K562 (cell line): ENCODE measurements around the gene TCAF1. TPM values are rescaled to one million over a fixed set of nuclear protein-coding genes. Genes with fewer than 3 reads are reported as not detected.

Source experiments
- ATAC-seq: fragments of 200-7000 bp; cut with Tn5 transposase; 3 replicates; pipeline ENCODE4 v1.9.1; 2020; ENCODE audit warnings: moderate library complexity
- BruUV-seq: library from RNA; stranded (reverse); fragments of 400-500 nt; replicated peaks from 2 replicates; lab custom pipeline; 2021; lab: Mats Ljungman, UMichigan
- CTCF ChIA-PET: fragments of 300-600 bp; formaldehyde crosslinking; extraction: SDS; loops from one replicate; lab custom pipeline; 2021; ENCODE audit warnings: low intra/inter-chr PET ratio; lab: Yijun Ruan, JAX
- POLR2A ChIA-PET: fragments of 300-600, 350-650 bp; sonication (Branson Sonifier 250); formaldehyde crosslinking; extraction: SDS; loops from one replicate; lab custom pipeline; 2021; ENCODE audit warnings: antibody characterized with exemption, inconsistent platforms; lab: Yijun Ruan, JAX
- DNase-seq, 4 experiments: peaks; one replicate each; pipeline versions ENCODE4 v3.0.0 to v3.0.0-alpha.2; 2011 to 2018; ENCODE audit warnings: low spot score in 3 of 4, mixed read lengths in 3 of 4; ENCODE audit errors: extremely low read depth in 1 of 4
- FAIRE-seq: peaks from 2 replicates; lab custom pipeline; 2011; peaks lifted over from hg19 to GRCh38; lab: Jason Lieb, UNC
- H2AFZ ChIP-seq: 2 replicates; pipeline ENCODE4 v1.6.0; 2011; ENCODE audit warnings: low read depth, low read length, control low read depth, inconsistent platforms
- H3K27ac ChIP-seq: fragments of 200-600 bp; 3 replicates; pipeline ENCODE4 v1.8.0; 2011; ENCODE audit warnings: low read depth, mild to moderate bottlenecking, control low read depth, inconsistent platforms, low read length, moderate library complexity, mixed read lengths; ENCODE audit errors: extremely low read depth
- H3K27me3 ChIP-seq, 2 experiments: fragments of 300-600 bp in 1 of 2; 2 replicates in 1 of 2; 3 replicates in 1 of 2; pipeline versions ENCODE4 v1.6.0 to v1.8.0; 2011; ENCODE audit warnings: inconsistent platforms in 2 of 2, low read length in 2 of 2, mild to moderate bottlenecking in 1 of 2, mixed read lengths in 1 of 2, moderate library complexity in 1 of 2; ENCODE audit not compliant: control insufficient read depth in 2 of 2, insufficient read depth in 2 of 2
- H3K36me3 ChIP-seq: fragments of 300-600 bp; 3 replicates; pipeline ENCODE4 v1.8.0; 2011; ENCODE audit warnings: mild to moderate bottlenecking, low read length, inconsistent platforms; ENCODE audit not compliant: control insufficient read depth, insufficient read depth
- H3K4me1 ChIP-seq, 2 experiments: fragments of 200-600 bp in 1 of 2; replicated peaks in 1 of 2; 2 replicates in 1 of 2; 3 replicates in 1 of 2; pipeline versions ENCODE4 v1.5.1 to v1.8.0; 2011; ENCODE audit warnings: inconsistent platforms in 2 of 2, low read length in 2 of 2, mild to moderate bottlenecking in 1 of 2, mixed read lengths in 1 of 2, moderate library complexity in 1 of 2; ENCODE audit not compliant: control insufficient read depth in 2 of 2, insufficient read depth in 2 of 2
- H3K4me2 ChIP-seq: 2 replicates; pipeline ENCODE4 v1.6.1; 2011; ENCODE audit warnings: low read length, control low read depth, inconsistent platforms, mixed read lengths; ENCODE audit not compliant: insufficient read depth
- H3K4me3 ChIP-seq: fragments of 200-600 bp; sonication (generic), shearing (Covaris generic); 2 replicates; pipeline ENCODE4 v1.5.1; 2016; ENCODE audit warnings: control low read depth, inconsistent platforms
- H3K79me2 ChIP-seq: fragments of 200-600 bp; 3 replicates; pipeline ENCODE4 v1.8.0; 2011; ENCODE audit warnings: low read length, inconsistent platforms; ENCODE audit not compliant: control insufficient read depth, insufficient read depth
- H3K9ac ChIP-seq, 2 experiments: 2 replicates each; pipeline versions ENCODE4 v1.6.0 to v1.6.1; 2011; ENCODE audit warnings: low read depth in 2 of 2, low read length in 2 of 2, control low read depth in 1 of 2, inconsistent platforms in 1 of 2, mild to moderate bottlenecking in 1 of 2, mixed read lengths in 1 of 2; ENCODE audit not compliant: insufficient read depth in 1 of 2
- H3K9me1 ChIP-seq: one replicate; pipeline ENCODE4 v1.6.0; 2011; ENCODE audit warnings: inconsistent platforms, mild to moderate bottlenecking, low read length, moderate library complexity; ENCODE audit not compliant: control insufficient read depth, insufficient read depth
- H3K9me3 ChIP-seq: replicated peaks from 2 replicates; pipeline ENCODE4 v1.5.1; 2011; ENCODE audit warnings: low read depth, low read length, inconsistent platforms; ENCODE audit not compliant: control insufficient read depth, insufficient read depth
- H4K20me1 ChIP-seq: replicated peaks from 2 replicates; pipeline ENCODE4 v1.6.1; 2011; ENCODE audit warnings: low read length, inconsistent platforms, mixed read lengths; ENCODE audit not compliant: control insufficient read depth, insufficient read depth
- MBD2 ChIP-seq: sonication (generic); IDR thresholded peaks from 2 replicates; pipeline ENCODE4 v1.6.1; 2016; ENCODE audit warnings: low read depth, borderline replicate concordance
- PHB2 ChIP-seq: fragments of 450-650 bp; IDR thresholded peaks from 2 replicates; pipeline ENCODE4 v1.6.1; 2017; ENCODE audit warnings: low read depth
- WGBS: fragments of 100-300 bp; shearing (Covaris generic); methylation state at CpG from one replicate; pipeline ENCODE4 v1.1.6; 2016; ENCODE audit warnings: low coverage, mixed read lengths; ENCODE audit not compliant: insufficient coverage; ENCODE audit errors: missing lambda C conversion rate; 5-methylcytosine and 5-hydroxymethylcytosine counted together
- in situ Hi-C: fragments of 300-500 bp; cut with MboI; formaldehyde crosslinking; loops from 4 replicates; pipeline ENCODE4 v1.15.0; 2018; ENCODE audit warnings: inconsistent platforms, mixed read lengths
- intact Hi-C: fragments of 100-400 bp; cut with micrococcal nuclease; formaldehyde crosslinking; loops from 2 replicates; pipeline ENCODE4 v1.14.2; 2022
- polyA plus RNA-seq, 8 experiments: library from polyadenylated mRNA; depleted of rRNA in 4 of 8; stranded (reverse) in 5 of 8; unstranded in 3 of 8; fragments of >200 nt; fragmentation: Nextera tagmentation in 2 of 8; fragmentation: Illumina TruSeq in 1 of 8; extraction: Ambion mirVana in 2 of 8; extraction: Trizol in 1 of 8; gene quantifications; 2 replicates each; pipeline versions ENCODE4 v1.2.1 to v1.2.3, GENCODE V29; 2011 to 2014; ENCODE audit warnings: inconsistent platforms in 1 of 8, missing spikeins in 1 of 8
- total RNA-seq, 7 experiments: library from RNA; depleted of rRNA in 6 of 7; stranded (reverse); fragments of >200 nt in 6 of 7; fragmentation: Illumina TruSeq in 2 of 7; extraction: Trizol in 2 of 7; gene quantifications; 2 replicates each; pipeline versions ENCODE4 v1.2.1 to v1.2.3, GENCODE V29; 2011 to 2021; ENCODE audit warnings: low replicate concordance in 1 of 7
- TF ChIP-seq, protein P1 (sequence below): fragments of 450-650 bp; IDR thresholded peaks from 2 replicates; pipeline ENCODE4 v1.6.1; 2018; ENCODE audit warnings: mild to moderate bottlenecking, low read depth; ENCODE audit not compliant: partially characterized antibody

Gene TCAF1
- total and polyA plus RNA-seq, 9 of the 15 experiments (the other 6 are each of a cell fraction or from before 2014, with no cell fraction given): 6.2 to 52.2 (median 24.4) TPM

DNA sequence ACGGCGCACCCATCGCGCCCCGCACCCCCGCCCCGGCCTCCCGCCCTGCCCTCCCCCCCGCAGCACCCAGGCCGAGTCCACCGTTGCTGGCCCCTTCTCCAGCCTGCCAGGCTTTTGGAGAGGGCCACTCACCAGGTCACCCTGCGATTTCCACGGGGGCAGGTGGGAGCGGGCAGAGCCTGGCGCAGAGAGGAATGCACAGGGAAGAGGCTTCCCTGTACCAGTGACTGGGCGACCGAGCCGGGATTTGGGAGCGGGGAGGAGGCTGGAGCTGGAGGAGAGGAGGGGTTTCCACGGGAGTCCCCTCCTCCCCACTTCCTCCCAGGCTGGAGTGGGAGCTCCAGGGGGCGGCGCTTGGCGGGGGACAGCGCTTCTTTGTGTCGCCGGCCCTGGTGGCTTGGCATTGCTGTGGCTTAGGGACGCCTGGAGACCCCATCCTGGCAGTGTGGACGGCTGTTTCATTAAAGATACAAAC, 19.3 kb downstream of the TCAF1 start:
- intact Hi-C loops: no loop called here
- Histone ChIP-seq H4K20me1 (no peaks in the 10 kb centered on the region), H3K79me2 (peaks cover 10% of the 10 kb centered on the region; the same call in 1 of the 3 replicates), H3K4me3 (no peak overlapping the region), H3K9ac (no peak overlapping the region)
- peak in 2 of 4 experiments; percentile 14 for DNase-seq
- 92% methylated on average over 19 of the region's 28 CpGs for WGBS
- CTCF ChIA-PET: no interaction called here
- TF ChIP-seq, protein P1, sequence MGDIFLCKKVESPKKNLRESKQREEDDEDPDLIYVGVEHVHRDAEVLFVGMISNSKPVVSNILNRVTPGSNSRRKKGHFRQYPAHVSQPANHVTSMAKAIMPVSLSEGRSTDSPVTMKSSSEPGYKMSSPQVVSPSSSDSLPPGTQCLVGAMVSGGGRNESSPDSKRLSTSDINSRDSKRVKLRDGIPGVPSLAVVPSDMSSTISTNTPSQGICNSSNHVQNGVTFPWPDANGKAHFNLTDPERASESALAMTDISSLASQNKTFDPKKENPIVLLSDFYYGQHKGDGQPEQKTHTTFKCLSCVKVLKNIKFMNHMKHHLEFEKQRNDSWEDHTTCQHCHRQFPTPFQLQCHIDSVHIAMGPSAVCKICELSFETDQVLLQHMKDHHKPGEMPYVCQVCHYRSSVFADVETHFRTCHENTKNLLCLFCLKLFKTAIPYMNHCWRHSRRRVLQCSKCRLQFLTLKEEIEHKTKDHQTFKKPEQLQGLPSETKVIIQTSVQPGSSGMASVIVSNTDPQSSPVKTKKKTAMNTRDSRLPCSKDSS: no peak
- TF ChIP-seq MBD2 (no peak), PHB2 (no peak)
- TF ChIP-seq, all 486 proteins: peak for 0
- 0 out of 2 replicates have a peak, but pooled peaks cover 2% of the 10 kb centered on the region for H3K9me3 ChIP-seq
- no peak overlapping the region for H3K27ac ChIP-seq
- POLR2A ChIA-PET: interaction anchor here (0.9 to 2.3 kb wide), 3 partner anchors 11 to 19 kb away, joined by 3 to 7 read pairs (median 3); partner anchors contain the start of gene TCAF1
- no TSS peak for BruUV-seq
- no peak overlapping the region for H2AFZ ChIP-seq
- H3K9me1 ChIP-seq: no peaks in the 10 kb centered on the region
- H3K4me1 ChIP-seq: peaks cover 0 to 11% of the 10 kb centered on the region in 2 experiments; a peak in 2 of 5 replicates
- 0 out of 3 replicates have a peak, but pooled peaks cover 2% of the 10 kb centered on the region for H3K36me3 ChIP-seq
- no peaks in the 10 kb centered on the region for H3K27me3 ChIP-seq
- ATAC-seq (no peak), FAIRE-seq (no peak)
- H3K4me2 ChIP-seq: no peak overlapping the region
- in situ Hi-C loops: no loop called here
